ENCODE data around the gene TDRD10. TPM values are rescaled to one million over a fixed set of nuclear protein-coding genes. Genes with fewer than 3 reads are reported as not detected.

TDRD10 gene
- total and polyA plus RNA-seq, 2 experiments from 2014 or later: 0.29 TPM; not detected in 1

DNA sequence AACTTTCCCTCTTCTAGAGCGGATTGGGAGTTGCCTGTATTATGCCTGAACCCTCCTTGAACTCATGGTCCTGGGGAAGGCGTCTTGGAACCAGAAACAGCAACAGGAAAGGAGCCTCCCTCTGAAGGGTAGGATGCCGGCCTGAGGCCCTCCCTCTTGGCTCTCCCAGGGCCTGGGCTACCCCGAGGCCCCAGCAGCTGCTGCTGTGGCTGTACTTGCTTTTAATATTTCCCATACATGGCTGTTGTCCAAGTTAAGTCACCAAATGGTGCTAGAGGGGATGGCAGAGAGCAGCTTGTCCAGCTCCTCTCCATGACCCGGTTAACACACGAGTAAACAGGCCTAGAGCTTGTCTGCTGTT is 76.0 kb downstream of the TDRD10 start:
- Histone ChIP-seq H3K4me3 (no peak overlapping the region), H3K27me3 (ENCODE audit: insufficient read depth) (no peaks in the 10 kb centered on the region), H3K4me1 (ENCODE audit: insufficient read depth) (no peaks in the 10 kb centered on the region), H3K27ac (ENCODE audit: low read depth) (no peak overlapping the region), H3F3A (replicated peaks; ENCODE audit: low read depth) (no peaks in the 10 kb centered on the region), H3K9me2 (ENCODE audit: insufficient read depth) (no peaks in the 10 kb centered on the region), H4K20me1 (replicated peaks; ENCODE audit: insufficient read depth) (peaks cover 8% of the 10 kb centered on the region; the same call in 1 of the 2 replicates), H3K79me2 (replicated peaks; ENCODE audit: insufficient read depth) (no peaks in the 10 kb centered on the region), H3K4me2 (no peak overlapping the region), H2AFZ (no peak overlapping the region), H3K36me3 (ENCODE audit: insufficient read depth) (peaks cover 11% of the 10 kb centered on the region)
- ATAC-seq (no peak), DNase-seq (ENCODE audit: low spot score) (no peak)
- Mint-ChIP-seq H3K4me1 (peaks cover 18% of the 10 kb centered on the region), H3K27me3 (ENCODE audit: insufficient read depth, low read depth, poor library complexity) (peaks cover 21% of the 10 kb centered on the region), H3K4me3 (no peak overlapping the region), H3K27ac (no peak overlapping the region), H3K36me3 (ENCODE audit: low read depth) (peaks cover 51% of the 10 kb centered on the region), H3K9me3 (no peaks in the 10 kb centered on the region)
- TF ChIP-seq, protein P1, sequence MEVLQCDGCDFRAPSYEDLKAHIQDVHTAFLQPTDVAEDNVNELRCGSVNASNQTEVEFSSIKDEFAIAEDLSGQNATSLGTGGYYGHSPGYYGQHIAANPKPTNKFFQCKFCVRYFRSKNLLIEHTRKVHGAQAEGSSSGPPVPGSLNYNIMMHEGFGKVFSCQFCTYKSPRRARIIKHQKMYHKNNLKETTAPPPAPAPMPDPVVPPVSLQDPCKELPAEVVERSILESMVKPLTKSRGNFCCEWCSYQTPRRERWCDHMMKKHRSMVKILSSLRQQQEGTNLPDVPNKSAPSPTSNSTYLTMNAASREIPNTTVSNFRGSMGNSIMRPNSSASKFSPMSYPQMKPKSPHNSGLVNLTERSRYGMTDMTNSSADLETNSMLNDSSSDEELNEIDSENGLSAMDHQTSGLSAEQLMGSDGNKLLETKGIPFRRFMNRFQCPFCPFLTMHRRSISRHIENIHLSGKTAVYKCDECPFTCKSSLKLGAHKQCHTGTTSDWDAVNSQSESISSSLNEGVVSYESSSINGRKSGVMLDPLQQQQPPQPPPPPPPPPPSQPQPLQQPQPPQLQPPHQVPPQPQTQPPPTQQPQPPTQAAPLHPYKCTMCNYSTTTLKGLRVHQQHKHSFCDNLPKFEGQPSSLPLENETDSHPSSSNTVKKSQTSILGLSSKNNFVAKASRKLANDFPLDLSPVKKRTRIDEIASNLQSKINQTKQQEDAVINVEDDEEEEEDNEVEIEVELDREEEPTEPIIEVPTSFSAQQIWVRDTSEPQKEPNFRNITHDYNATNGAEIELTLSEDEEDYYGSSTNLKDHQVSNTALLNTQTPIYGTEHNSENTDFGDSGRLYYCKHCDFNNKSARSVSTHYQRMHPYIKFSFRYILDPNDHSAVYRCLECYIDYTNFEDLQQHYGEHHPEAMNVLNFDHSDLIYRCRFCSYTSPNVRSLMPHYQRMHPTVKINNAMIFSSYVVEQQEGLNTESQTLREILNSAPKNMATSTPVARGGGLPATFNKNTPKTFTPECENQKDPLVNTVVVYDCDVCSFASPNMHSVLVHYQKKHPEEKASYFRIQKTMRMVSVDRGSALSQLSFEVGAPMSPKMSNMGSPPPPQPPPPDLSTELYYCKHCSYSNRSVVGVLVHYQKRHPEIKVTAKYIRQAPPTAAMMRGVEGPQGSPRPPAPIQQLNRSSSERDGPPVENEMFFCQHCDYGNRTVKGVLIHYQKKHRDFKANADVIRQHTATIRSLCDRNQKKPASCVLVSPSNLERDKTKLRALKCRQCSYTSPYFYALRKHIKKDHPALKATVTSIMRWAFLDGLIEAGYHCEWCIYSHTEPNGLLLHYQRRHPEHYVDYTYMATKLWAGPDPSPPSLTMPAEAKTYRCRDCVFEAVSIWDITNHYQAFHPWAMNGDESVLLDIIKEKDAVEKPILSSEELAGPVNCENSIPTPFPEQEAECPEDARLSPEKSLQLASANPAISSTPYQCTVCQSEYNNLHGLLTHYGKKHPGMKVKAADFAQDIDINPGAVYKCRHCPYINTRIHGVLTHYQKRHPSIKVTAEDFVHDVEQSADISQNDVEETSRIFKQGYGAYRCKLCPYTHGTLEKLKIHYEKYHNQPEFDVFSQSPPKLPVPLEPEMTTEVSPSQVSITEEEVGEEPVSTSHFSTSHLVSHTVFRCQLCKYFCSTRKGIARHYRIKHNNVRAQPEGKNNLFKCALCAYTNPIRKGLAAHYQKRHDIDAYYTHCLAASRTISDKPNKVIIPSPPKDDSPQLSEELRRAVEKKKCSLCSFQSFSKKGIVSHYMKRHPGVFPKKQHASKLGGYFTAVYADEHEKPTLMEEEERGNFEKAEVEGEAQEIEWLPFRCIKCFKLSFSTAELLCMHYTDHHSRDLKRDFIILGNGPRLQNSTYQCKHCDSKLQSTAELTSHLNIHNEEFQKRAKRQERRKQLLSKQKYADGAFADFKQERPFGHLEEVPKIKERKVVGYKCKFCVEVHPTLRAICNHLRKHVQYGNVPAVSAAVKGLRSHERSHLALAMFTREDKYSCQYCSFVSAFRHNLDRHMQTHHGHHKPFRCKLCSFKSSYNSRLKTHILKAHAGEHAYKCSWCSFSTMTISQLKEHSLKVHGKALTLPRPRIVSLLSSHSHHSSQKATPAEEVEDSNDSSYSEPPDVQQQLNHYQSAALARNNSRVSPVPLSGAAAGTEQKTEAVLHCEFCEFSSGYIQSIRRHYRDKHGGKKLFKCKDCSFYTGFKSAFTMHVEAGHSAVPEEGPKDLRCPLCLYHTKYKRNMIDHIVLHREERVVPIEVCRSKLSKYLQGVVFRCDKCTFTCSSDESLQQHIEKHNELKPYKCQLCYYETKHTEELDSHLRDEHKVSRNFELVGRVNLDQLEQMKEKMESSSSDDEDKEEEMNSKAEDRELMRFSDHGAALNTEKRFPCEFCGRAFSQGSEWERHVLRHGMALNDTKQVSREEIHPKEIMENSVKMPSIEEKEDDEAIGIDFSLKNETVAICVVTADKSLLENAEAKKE (CRISPR knock-in tag; IDR thresholded peaks at IDR 0.05): no peak
- TF ChIP-seq ZNF331 (CRISPR knock-in tag; IDR thresholded peaks at IDR 0.05; ENCODE audit: low read depth) (no peak), JUNB (IDR thresholded peaks at IDR 0.05; ENCODE audit: unreplicated experiment) (no peak), NANOG (IDR thresholded peaks at IDR 0.05; ENCODE audit: borderline replicate concordance) (no peak), STAT1 (IDR thresholded peaks at IDR 0.05; ENCODE audit: unreplicated experiment) (no peak), CREB1 (CRISPR knock-in tag; IDR thresholded peaks at IDR 0.05; ENCODE audit: low read depth) (no peak), ZNF114 (CRISPR knock-in tag; IDR thresholded peaks at IDR 0.05) (no peak), EZH2phosphoT487 (IDR thresholded peaks at IDR 0.05; ENCODE audit: unreplicated experiment) (no peak), EZH2 (IDR thresholded peaks at IDR 0.05; ENCODE audit: low read depth, unreplicated experiment) (no peak), POLR2AphosphoS5 (IDR thresholded peaks at IDR 0.05; ENCODE audit: low read depth) (no peak)
- TF ChIP-seq, protein P2, sequence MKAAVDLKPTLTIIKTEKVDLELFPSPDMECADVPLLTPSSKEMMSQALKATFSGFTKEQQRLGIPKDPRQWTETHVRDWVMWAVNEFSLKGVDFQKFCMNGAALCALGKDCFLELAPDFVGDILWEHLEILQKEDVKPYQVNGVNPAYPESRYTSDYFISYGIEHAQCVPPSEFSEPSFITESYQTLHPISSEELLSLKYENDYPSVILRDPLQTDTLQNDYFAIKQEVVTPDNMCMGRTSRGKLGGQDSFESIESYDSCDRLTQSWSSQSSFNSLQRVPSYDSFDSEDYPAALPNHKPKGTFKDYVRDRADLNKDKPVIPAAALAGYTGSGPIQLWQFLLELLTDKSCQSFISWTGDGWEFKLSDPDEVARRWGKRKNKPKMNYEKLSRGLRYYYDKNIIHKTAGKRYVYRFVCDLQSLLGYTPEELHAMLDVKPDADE (IDR thresholded peaks at IDR 0.05): no peak
- TF ChIP-seq, protein P3, sequence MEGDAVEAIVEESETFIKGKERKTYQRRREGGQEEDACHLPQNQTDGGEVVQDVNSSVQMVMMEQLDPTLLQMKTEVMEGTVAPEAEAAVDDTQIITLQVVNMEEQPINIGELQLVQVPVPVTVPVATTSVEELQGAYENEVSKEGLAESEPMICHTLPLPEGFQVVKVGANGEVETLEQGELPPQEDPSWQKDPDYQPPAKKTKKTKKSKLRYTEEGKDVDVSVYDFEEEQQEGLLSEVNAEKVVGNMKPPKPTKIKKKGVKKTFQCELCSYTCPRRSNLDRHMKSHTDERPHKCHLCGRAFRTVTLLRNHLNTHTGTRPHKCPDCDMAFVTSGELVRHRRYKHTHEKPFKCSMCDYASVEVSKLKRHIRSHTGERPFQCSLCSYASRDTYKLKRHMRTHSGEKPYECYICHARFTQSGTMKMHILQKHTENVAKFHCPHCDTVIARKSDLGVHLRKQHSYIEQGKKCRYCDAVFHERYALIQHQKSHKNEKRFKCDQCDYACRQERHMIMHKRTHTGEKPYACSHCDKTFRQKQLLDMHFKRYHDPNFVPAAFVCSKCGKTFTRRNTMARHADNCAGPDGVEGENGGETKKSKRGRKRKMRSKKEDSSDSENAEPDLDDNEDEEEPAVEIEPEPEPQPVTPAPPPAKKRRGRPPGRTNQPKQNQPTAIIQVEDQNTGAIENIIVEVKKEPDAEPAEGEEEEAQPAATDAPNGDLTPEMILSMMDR (conservative IDR thresholded peaks at IDR 0.05; ENCODE audit: low read depth in 2 of 2): no peak
- TF ChIP-seq, protein P4, sequence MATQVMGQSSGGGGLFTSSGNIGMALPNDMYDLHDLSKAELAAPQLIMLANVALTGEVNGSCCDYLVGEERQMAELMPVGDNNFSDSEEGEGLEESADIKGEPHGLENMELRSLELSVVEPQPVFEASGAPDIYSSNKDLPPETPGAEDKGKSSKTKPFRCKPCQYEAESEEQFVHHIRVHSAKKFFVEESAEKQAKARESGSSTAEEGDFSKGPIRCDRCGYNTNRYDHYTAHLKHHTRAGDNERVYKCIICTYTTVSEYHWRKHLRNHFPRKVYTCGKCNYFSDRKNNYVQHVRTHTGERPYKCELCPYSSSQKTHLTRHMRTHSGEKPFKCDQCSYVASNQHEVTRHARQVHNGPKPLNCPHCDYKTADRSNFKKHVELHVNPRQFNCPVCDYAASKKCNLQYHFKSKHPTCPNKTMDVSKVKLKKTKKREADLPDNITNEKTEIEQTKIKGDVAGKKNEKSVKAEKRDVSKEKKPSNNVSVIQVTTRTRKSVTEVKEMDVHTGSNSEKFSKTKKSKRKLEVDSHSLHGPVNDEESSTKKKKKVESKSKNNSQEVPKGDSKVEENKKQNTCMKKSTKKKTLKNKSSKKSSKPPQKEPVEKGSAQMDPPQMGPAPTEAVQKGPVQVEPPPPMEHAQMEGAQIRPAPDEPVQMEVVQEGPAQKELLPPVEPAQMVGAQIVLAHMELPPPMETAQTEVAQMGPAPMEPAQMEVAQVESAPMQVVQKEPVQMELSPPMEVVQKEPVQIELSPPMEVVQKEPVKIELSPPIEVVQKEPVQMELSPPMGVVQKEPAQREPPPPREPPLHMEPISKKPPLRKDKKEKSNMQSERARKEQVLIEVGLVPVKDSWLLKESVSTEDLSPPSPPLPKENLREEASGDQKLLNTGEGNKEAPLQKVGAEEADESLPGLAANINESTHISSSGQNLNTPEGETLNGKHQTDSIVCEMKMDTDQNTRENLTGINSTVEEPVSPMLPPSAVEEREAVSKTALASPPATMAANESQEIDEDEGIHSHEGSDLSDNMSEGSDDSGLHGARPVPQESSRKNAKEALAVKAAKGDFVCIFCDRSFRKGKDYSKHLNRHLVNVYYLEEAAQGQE (IDR thresholded peaks at IDR 0.05; ENCODE audit: unreplicated experiment): no peak

Data from GM23338 (cell line).